Duodenal mucosa (tissue), 2 donors: ENCODE data around the gene CD247.

Source experiments
- H3K27ac ChIP-seq: one replicate; pipeline ENCODE4 v1.7.0; 2013; ENCODE audit warnings: low read depth, low read length
- H3K27me3 ChIP-seq, 2 donors: one replicate each; pipeline ENCODE4 v1.7.0; 2013; ENCODE audit warnings: low read length in 2 of 2, control low read depth in 1 of 2; ENCODE audit not compliant: insufficient read depth in 2 of 2, control insufficient read depth in 1 of 2
- H3K36me3 ChIP-seq, 2 donors: one replicate each; pipeline ENCODE4 v1.7.0; 2013; ENCODE audit warnings: low read length in 2 of 2, control low read depth in 1 of 2; ENCODE audit not compliant: insufficient read depth in 2 of 2, control insufficient read depth in 1 of 2
- H3K4me1 ChIP-seq, 2 donors: one replicate each; pipeline ENCODE4 v1.7.0; 2013; ENCODE audit warnings: low read length in 2 of 2, control low read depth in 1 of 2; ENCODE audit not compliant: insufficient read depth in 2 of 2, control insufficient read depth in 1 of 2
- H3K4me3 ChIP-seq, 2 donors: one replicate each; pipeline ENCODE4 v1.7.0; 2013; ENCODE audit warnings: low read length in 2 of 2, low read depth in 1 of 2
- H3K9ac ChIP-seq, 2 donors: one replicate each; pipeline ENCODE4 v1.7.0; 2013; ENCODE audit warnings: low read length in 2 of 2, low read depth in 1 of 2
- H3K9me3 ChIP-seq, 2 donors: one replicate each; pipeline ENCODE4 v1.7.0; 2013; ENCODE audit warnings: low read length in 2 of 2, control low read depth in 1 of 2; ENCODE audit not compliant: control insufficient read depth in 1 of 2

The CD247 gene

GRCh38 chr1:167431909-167432650 is 86.2 kb downstream of the CD247 start:
- Histone ChIP-seq H3K4me1 (no peaks in the 10 kb centered on the region), H3K27me3 (no peaks in the 10 kb centered on the region), H3K36me3 (no peaks in the 10 kb centered on the region), H3K9me3 (no peaks in the 10 kb centered on the region), H3K4me3 (no peak overlapping the region), H3K27ac (no peak overlapping the region), H3K9ac (no peak overlapping the region)

GRCh38 chr1:167431261-167431908 is 86.9 kb downstream of the CD247 start:
- H3K27me3 ChIP-seq, result no peaks in the 10 kb centered on the region
- no peak overlapping the region for H3K4me3 ChIP-seq
- no peaks in the 10 kb centered on the region for H3K9me3 ChIP-seq
- H3K36me3 ChIP-seq, result no peaks in the 10 kb centered on the region
- H3K4me1 ChIP-seq, result no peaks in the 10 kb centered on the region
- H3K9ac ChIP-seq, result no peak overlapping the region
- H3K27ac ChIP-seq, result no peak overlapping the region

GRCh38 chr1:167430849-167431242 is 87.5 kb downstream of the CD247 start:
- Histone ChIP-seq H3K27ac (no peak overlapping the region), H3K4me1 (no peaks in the 10 kb centered on the region), H3K4me3 (no peak overlapping the region), H3K9me3 (no peaks in the 10 kb centered on the region), H3K9ac (no peak overlapping the region), H3K36me3 (no peaks in the 10 kb centered on the region), H3K27me3 (no peaks in the 10 kb centered on the region)

GRCh38 chr1:167430134-167430848 is 88.0 kb downstream of the CD247 start:
- H3K9ac ChIP-seq, result no peak overlapping the region
- no peak overlapping the region for H3K4me3 ChIP-seq
- H3K36me3 ChIP-seq, result no peaks in the 10 kb centered on the region
- H3K27ac ChIP-seq, result no peak overlapping the region
- H3K27me3 ChIP-seq, result no peaks in the 10 kb centered on the region
- no peaks in the 10 kb centered on the region for H3K4me1 ChIP-seq
- no peaks in the 10 kb centered on the region for H3K9me3 ChIP-seq

DNA sequence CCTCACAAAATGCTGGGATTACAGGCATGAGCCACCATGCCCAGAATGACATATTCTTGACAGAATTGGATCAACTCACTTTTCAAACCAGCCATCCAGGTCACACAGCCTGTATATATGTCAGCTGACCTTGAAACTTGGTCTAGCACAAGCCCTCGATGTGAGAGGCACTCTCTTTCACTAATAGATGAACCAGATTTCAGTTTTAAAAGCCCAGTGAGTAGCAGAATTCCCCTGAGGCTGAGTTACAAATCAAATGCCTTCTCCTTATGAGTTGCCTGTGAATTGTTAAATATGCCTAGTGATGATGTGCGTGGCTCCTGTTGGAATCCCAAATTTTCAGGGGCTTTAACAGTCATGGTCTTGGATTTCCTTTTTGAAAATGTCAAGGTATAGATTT is 88.7 kb downstream of the CD247 start:
- Histone ChIP-seq H3K4me1 (no peaks in the 10 kb centered on the region), H3K27me3 (no peaks in the 10 kb centered on the region), H3K36me3 (no peaks in the 10 kb centered on the region), H3K27ac (no peak overlapping the region), H3K9ac (no peak overlapping the region), H3K9me3 (no peaks in the 10 kb centered on the region), H3K4me3 (no peak overlapping the region)

DNA sequence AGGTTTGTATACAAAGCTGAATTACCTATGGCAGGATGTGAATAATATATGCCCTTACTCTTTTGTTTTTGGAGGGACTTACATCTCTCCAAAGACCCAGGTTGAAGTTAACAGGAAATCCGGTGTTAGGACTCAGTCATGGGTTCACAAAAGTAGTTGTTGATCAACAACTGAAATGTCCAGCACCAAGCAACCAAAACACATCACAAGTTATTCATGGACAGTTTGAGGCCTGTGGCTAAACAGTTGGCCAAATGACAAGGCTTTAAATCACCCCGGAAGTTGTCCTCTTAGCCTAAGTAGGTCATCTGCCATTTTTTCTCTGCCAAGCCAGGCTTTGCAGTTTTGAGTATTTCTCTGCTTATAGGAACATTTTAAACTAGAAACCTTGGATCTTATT is 89.9 kb downstream of the CD247 start:
- H3K9ac ChIP-seq, result no peak overlapping the region
- H3K4me1 ChIP-seq, result peaks cover 0 to 4% of the 10 kb centered on the region in 2 donors
- no peaks in the 10 kb centered on the region for H3K36me3 ChIP-seq
- H3K27me3 ChIP-seq, result no peaks in the 10 kb centered on the region
- H3K4me3 ChIP-seq, result no peak overlapping the region
- H3K27ac ChIP-seq, result no peak overlapping the region
- H3K9me3 ChIP-seq, result no peaks in the 10 kb centered on the region

- H3K4me1 ChIP-seq, result peaks cover 0 to 4% of the 10 kb centered on the region in 2 donors
- no peak overlapping the region for H3K4me3 ChIP-seq
- no peaks in the 10 kb centered on the region for H3K27me3 ChIP-seq
- no peaks in the 10 kb centered on the region for H3K9me3 ChIP-seq
- no peaks in the 10 kb centered on the region for H3K36me3 ChIP-seq
- H3K9ac ChIP-seq, result no peak overlapping the region
- H3K27ac ChIP-seq, result no peak overlapping the region
Observed at GRCh38 chr1:167427848-167428247, 90.5 kb downstream of the CD247 start.

GRCh38 chr1:167426716-167427115 is 91.6 kb downstream of the CD247 start:
- Histone ChIP-seq H3K9me3 (no peaks in the 10 kb centered on the region), H3K27me3 (no peaks in the 10 kb centered on the region), H3K9ac (no peak overlapping the region), H3K36me3 (no peaks in the 10 kb centered on the region), H3K27ac (no peak overlapping the region), H3K4me1 (peaks cover 0 to 4% of the 10 kb centered on the region in 2 donors), H3K4me3 (no peak overlapping the region)

- H3K4me3 ChIP-seq, result no peak overlapping the region
- no peaks in the 10 kb centered on the region for H3K9me3 ChIP-seq
- H3K36me3 ChIP-seq, result no peaks in the 10 kb centered on the region
- H3K27me3 ChIP-seq, result no peaks in the 10 kb centered on the region
- peaks cover 0 to 4% of the 10 kb centered on the region in 2 donors for H3K4me1 ChIP-seq
- no peak overlapping the region for H3K9ac ChIP-seq
- H3K27ac ChIP-seq, result no peak overlapping the region
Observed at GRCh38 chr1:167425482-167425881, 92.8 kb downstream of the CD247 start.
